ENCODE results near the gene HHLA2. TPM values are rescaled to one million over a fixed set of nuclear protein-coding genes. Genes with fewer than 3 reads are reported as not detected.
A peak's percentile ranks its signal among the peaks of the same experiment; 100 is the strongest.

The HHLA2 gene
- total and polyA plus RNA-seq, 8 donors, result 0.23 to 2.8 (median 0.95) TPM

DNA sequence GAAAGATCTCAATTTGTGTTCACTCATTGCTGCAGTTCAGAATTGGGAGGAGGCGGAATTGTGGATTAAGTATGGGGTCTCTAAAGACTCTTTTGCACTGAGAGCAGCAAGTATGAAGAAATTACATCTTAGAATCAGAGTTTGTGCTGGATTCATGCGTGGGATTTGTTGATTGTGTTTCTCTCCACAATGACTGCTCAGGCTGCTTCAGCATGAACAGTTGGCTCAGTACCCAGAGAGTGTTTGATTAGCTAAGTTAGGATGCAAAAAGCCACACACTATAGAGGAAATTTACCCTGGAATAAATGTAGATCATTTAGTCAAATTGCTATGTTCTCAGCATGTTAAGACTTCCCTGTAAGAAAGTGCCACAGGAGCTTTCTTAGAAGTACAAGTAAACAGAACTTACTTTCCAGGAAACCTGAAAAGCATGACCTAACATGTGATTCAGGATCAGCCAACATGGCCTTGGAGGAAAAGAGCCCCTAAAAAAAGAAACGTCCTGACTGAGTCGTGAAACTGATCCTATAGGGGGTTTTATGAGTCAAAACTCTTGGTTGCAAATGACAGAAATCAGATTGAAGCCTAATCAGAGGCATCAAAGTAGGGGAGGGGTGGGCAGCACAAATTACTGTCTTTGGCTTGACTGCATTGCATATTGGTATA lies 32.6 kb downstream of the HHLA2 start:
- DNase-seq (no peak), FAIRE-seq (no peak)
- TF ChIP-seq, protein P1, sequence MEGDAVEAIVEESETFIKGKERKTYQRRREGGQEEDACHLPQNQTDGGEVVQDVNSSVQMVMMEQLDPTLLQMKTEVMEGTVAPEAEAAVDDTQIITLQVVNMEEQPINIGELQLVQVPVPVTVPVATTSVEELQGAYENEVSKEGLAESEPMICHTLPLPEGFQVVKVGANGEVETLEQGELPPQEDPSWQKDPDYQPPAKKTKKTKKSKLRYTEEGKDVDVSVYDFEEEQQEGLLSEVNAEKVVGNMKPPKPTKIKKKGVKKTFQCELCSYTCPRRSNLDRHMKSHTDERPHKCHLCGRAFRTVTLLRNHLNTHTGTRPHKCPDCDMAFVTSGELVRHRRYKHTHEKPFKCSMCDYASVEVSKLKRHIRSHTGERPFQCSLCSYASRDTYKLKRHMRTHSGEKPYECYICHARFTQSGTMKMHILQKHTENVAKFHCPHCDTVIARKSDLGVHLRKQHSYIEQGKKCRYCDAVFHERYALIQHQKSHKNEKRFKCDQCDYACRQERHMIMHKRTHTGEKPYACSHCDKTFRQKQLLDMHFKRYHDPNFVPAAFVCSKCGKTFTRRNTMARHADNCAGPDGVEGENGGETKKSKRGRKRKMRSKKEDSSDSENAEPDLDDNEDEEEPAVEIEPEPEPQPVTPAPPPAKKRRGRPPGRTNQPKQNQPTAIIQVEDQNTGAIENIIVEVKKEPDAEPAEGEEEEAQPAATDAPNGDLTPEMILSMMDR (IDR thresholded peaks at IDR 0.05), result no peak

DNA sequence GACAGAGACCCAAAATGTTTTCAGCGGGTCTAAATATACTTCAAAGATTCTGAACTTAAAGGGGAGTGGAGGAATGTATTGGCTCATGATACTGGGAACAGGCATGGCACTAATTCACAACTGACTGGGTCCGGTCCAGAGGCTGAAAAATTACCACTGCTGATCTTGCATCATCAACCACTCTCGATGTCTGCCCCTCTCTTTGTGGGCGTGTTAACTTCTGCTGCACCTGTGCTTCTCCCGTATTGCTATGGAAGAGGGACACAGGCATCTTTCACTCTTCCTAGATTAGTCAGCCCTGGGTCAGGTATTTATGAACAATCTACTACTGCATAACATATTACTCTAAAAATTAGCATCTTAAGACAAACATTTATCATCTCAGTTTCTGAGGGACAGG lies 33.2 kb downstream of the HHLA2 start:
- no peak for FAIRE-seq
- intact Hi-C loops (cut with DNase I), result no loop called here
- Histone ChIP-seq H3K27ac (no peak overlapping the region), H3K9me3 (no peaks in the 10 kb centered on the region), H3K36me3 (no peaks in the 10 kb centered on the region), H3K4me3 (no peak overlapping the region), H3K27me3 (no peaks in the 10 kb centered on the region), H3K4me1 (peaks cover 0 to 7% (median 0%) of the 10 kb centered on the region in 3 donors)
- peak; percentile 25 to 53 (median 30) for ATAC-seq
- peak in 1 of 6 donors; percentile 18 for DNase-seq
- WGBS, 2 donors, result 45 to 56% methylated on average over 5 of the region's 5 CpGs
- TF ChIP-seq, protein P1 (IDR thresholded peaks at IDR 0.05), result no peak

More for the DNA sequence above, 32.6 kb downstream of the HHLA2 start:
- Histone ChIP-seq H3K36me3 (no peaks in the 10 kb centered on the region), H3K27ac (no peak overlapping the region), H3K4me1 (peaks cover 0 to 7% (median 0%) of the 10 kb centered on the region in 3 donors), H3K27me3 (no peaks in the 10 kb centered on the region), H3K4me3 (no peak overlapping the region), H3K9me3 (no peaks in the 10 kb centered on the region)
- WGBS, 2 donors, result 35 to 36% methylated on average over 4 of the region's 4 CpGs
- intact Hi-C loops (cut with DNase I), result no loop called here
- peak in 3 of 4 donors; percentile 22 to 86 (median 70) for ATAC-seq

DNA sequence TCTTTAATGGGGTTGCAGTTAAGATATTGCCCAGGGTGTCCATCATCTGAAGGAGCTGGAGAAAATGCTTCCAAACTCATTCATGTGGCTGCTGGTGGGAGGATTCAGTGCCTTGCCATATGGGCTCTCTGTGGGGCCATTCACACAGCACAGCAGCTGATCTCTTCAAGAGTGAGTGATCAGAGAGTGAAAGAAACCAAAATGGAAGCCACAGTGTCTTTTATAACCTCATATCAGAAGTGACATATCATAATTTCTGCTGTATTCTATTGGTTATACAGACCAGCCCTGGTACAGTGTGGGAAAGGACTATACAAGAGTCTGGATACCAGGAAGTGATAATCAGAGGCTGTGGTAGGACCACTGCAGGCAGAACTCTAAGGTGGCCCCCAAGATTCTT lies 33.6 kb downstream of the HHLA2 start:
- TF ChIP-seq, protein P1 (IDR thresholded peaks at IDR 0.05), result no peak
- FAIRE-seq (no peak), ATAC-seq (no peak), DNase-seq (no peak)
- Histone ChIP-seq H3K9me3 (no peaks in the 10 kb centered on the region), H3K4me3 (no peak overlapping the region), H3K4me1 (peaks cover 0 to 7% (median 0%) of the 10 kb centered on the region in 3 donors), H3K27me3 (no peaks in the 10 kb centered on the region), H3K27ac (no peak overlapping the region), H3K36me3 (no peaks in the 10 kb centered on the region)
- intact Hi-C loops (cut with DNase I), result no loop called here

DNA sequence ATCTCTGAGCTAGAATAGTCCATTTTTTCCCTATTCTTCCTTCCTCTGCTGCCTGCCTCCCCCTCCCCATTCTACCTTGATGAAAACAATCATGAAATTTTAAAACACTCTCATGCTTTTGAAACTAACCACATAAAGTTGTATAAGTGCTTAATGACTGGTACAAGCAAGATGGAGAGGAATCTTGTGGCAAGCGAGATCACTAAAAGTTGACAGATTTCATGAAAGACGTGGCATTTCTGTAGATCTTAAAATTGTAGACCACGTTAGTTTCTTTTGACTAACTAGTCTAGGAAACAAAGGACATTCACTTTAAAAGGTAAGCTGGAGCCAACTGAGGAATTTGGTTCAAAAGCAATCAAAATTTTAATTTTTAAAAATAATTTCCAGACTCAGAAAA lies 35.4 kb downstream of the HHLA2 start:
- 93 to 95% methylated on average over 3 of the region's 3 CpGs for WGBS, 2 donors
- TF ChIP-seq, protein P1 (IDR thresholded peaks at IDR 0.05), result no peak
- FAIRE-seq, result no peak

DNA sequence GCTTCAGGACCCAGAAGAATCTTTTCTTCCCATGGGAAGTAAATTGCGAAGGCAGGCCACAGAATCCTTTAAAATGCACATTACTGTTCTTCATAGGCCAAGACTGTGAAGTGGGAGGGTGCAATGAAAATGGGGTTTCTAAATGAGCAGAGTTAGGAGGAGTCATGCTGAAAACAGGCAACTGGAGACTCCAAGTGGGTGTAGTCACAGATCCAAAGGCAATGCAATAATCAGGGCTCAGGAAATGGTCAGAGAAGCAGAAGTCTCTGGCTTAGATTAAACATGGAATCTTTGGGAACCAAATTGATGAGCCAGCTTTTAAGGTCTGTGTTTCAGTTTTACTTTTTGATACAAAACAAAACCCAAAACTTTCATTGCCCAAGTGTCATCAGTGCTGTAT lies 37.6 kb downstream of the HHLA2 start:
- 97% methylated on average over 1 of the region's 1 CpG for WGBS, 2 donors
- intact Hi-C loops (cut with DNase I), result no loop called here
- TF ChIP-seq, protein P1 (IDR thresholded peaks at IDR 0.05), result no peak
- Histone ChIP-seq H3K9me3 (no peaks in the 10 kb centered on the region), H3K4me3 (no peak overlapping the region), H3K4me1 (peaks cover 6 to 9% (median 8%) of the 10 kb centered on the region in 3 donors), H3K36me3 (no peaks in the 10 kb centered on the region), H3K27me3 (no peaks in the 10 kb centered on the region), H3K27ac (no peak overlapping the region)
- no peak for ATAC-seq
- DNase-seq, result no peak
- FAIRE-seq, result no peak

More for the DNA sequence above, 35.4 kb downstream of the HHLA2 start:
- H3K4me3 ChIP-seq, result no peak overlapping the region
- no peak for ATAC-seq
- no peak overlapping the region for H3K27ac ChIP-seq
- H3K4me1 ChIP-seq, result peaks cover 0 to 7% (median 0%) of the 10 kb centered on the region in 3 donors
- no peak for DNase-seq
- intact Hi-C loops (cut with DNase I), result no loop called here
- H3K9me3 ChIP-seq, result no peaks in the 10 kb centered on the region
- H3K36me3 ChIP-seq, result no peaks in the 10 kb centered on the region
- H3K27me3 ChIP-seq, result no peaks in the 10 kb centered on the region
